Anterior cingulate cortex (tissue), 58 donors: ENCODE results near the gene VPS36.
"Not testable (repeated sequence)": the region's sequence is repeated elsewhere in the genome, so short reads cannot be mapped to it uniquely, and the experiment has no call there.

Experiments used
- DNase-seq, 58 donors: peaks; one replicate each; lab custom pipeline; 2025; lab: John Stamatoyannopoulos, UW

Gene VPS36

GRCh38 chr13:52450012-52450792 is at the start of gene VPS36:
VPS36 (minus strand) TSS chr13:52450634; CDS start chr13:52450594, 40 bp downstream.
- peak; percentile 27 to 98 (median 90) for DNase-seq

- not testable (repeated sequence) for DNase-seq
These were observed 47.5 kb upstream of the VPS36 start for GRCh38 chr13:52497979-52498378.

GRCh38 chr13:52494241-52494640 is 43.8 kb upstream of the VPS36 start:
- not testable (repeated sequence) for DNase-seq

- not testable (repeated sequence) for DNase-seq
These were observed 40.6 kb upstream of the VPS36 start for GRCh38 chr13:52491015-52491414.

- not testable (repeated sequence) for DNase-seq
These were observed 38.3 kb upstream of the VPS36 start for GRCh38 chr13:52488763-52489162.

GRCh38 chr13:52487078-52487477 is 36.6 kb upstream of the VPS36 start:
- DNase-seq = not testable (repeated sequence)

- DNase-seq = not testable (repeated sequence)
These were observed 30.4 kb upstream of the VPS36 start for GRCh38 chr13:52480677-52481428.

GRCh38 chr13:52468487-52468886 is 18.1 kb upstream of the VPS36 start:
- DNase-seq = not testable (repeated sequence)

- DNase-seq = no peak
These were observed 13.1 kb upstream of the VPS36 start for GRCh38 chr13:52463526-52463925.

- no peak for DNase-seq
These were observed 10.8 kb upstream of the VPS36 start for GRCh38 chr13:52461265-52461664.

GRCh38 chr13:52459668-52460067 is 9.2 kb upstream of the VPS36 start:
- DNase-seq = no peak

- peak in 52 of 58 donors; percentile 13 to 79 (median 58) for DNase-seq
These were observed 5.2 kb upstream of the VPS36 start for GRCh38 chr13:52455677-52456041.

GRCh38 chr13:52454820-52455676 is 4.6 kb upstream of the VPS36 start, which contains the start of gene CKAP2:
CKAP2 (plus strand) TSS chr13:52455478; CDS start chr13:52455557, 79 bp downstream.
- DNase-seq = peak; percentile 47 to 95 (median 86)

- peak in 6 of 58 donors; percentile 0 to 18 (median 12) for DNase-seq
These were observed 4.0 kb upstream of the VPS36 start for GRCh38 chr13:52454459-52454819.

- DNase-seq = no peak
These were observed 2.0 kb upstream of the VPS36 start for GRCh38 chr13:52452470-52452869.

GRCh38 chr13:52451135-52451804 is 836 bp upstream of the VPS36 start:
- DNase-seq = no peak

- DNase-seq = no peak
These were observed 321 bp upstream of the VPS36 start for GRCh38 chr13:52450793-52451116.

GRCh38 chr13:52449331-52450011 is 963 bp downstream of the VPS36 start:
- DNase-seq = no peak

GRCh38 chr13:52447815-52448552 is 2.5 kb downstream of the VPS36 start:
- no peak for DNase-seq
